HT-29 (cell line): Measurements from ENCODE around the gene PPP1R1A. TPM values are rescaled to one million over a fixed set of nuclear protein-coding genes. Genes with fewer than 3 reads are reported as not detected.

Source experiments
- DNase-seq: peaks from one replicate; pipeline ENCODE4 v3.0.0-alpha.2; 2015; ENCODE audit warnings: low spot score
- total RNA-seq: library from RNA; depleted of rRNA; stranded (reverse); fragments of >200 nt; shearing (Covaris generic); gene quantifications from 2 replicates; pipeline ENCODE4 v1.2.3, GENCODE V29; 2014; rRNA removed

Gene PPP1R1A
- not detected in 2 replicates for total RNA-seq

GRCh38 chr12:54588110-54588889 lies at the start of gene PPP1R1A:
Gene PPP1R1A (minus strand): TSS chr12:54588659. CDS start chr12:54588488, 171 bp downstream.
- no peak for DNase-seq

- DNase-seq, result no peak
These were observed 46.3 kb upstream of the PPP1R1A start, which contains the start of gene LACRT for GRCh38 chr12:54634795-54635194. Gene LACRT (minus strand): TSS chr12:54634895. CDS start chr12:54634841, 54 bp downstream.

- DNase-seq, result no peak
These were observed 43.7 kb upstream of the PPP1R1A start for GRCh38 chr12:54631988-54632728.

GRCh38 chr12:54631551-54631950 lies 43.1 kb upstream of the PPP1R1A start:
- no peak for DNase-seq

GRCh38 chr12:54629925-54630324 lies 41.5 kb upstream of the PPP1R1A start:
- no peak for DNase-seq

GRCh38 chr12:54628186-54628846 lies 39.9 kb upstream of the PPP1R1A start:
- DNase-seq, result no peak

GRCh38 chr12:54627304-54627703 lies 38.8 kb upstream of the PPP1R1A start:
- DNase-seq, result no peak

GRCh38 chr12:54625598-54625997 lies 37.1 kb upstream of the PPP1R1A start:
- DNase-seq, result no peak

- no peak for DNase-seq
These were observed 36.1 kb upstream of the PPP1R1A start for GRCh38 chr12:54624315-54625279.

GRCh38 chr12:54622463-54623183 lies 34.2 kb upstream of the PPP1R1A start:
- DNase-seq, result peak; percentile 26

- no peak for DNase-seq
These were observed 28.6 kb upstream of the PPP1R1A start for GRCh38 chr12:54616933-54617680.

GRCh38 chr12:54612225-54612750 lies 23.8 kb upstream of the PPP1R1A start:
- no peak for DNase-seq

GRCh38 chr12:54611715-54612149 lies 23.3 kb upstream of the PPP1R1A start:
- DNase-seq, result no peak

- no peak for DNase-seq
These were observed 20.3 kb upstream of the PPP1R1A start for GRCh38 chr12:54608769-54609168.

GRCh38 chr12:54608156-54608555 lies 19.7 kb upstream of the PPP1R1A start:
- DNase-seq, result no peak

GRCh38 chr12:54606556-54606955 lies 18.1 kb upstream of the PPP1R1A start:
- DNase-seq, result no peak

- no peak for DNase-seq
These were observed 16.9 kb upstream of the PPP1R1A start for GRCh38 chr12:54605138-54605970.

- DNase-seq, result no peak
These were observed 16.0 kb upstream of the PPP1R1A start for GRCh38 chr12:54604436-54604835.
